GM19468 (cell line): ENCODE data around the gene DNASE1L2.
"Not testable (repeated sequence)": the region's sequence is repeated elsewhere in the genome, so short reads cannot be mapped to it uniquely, and the experiment has no call there.

Source experiments
- ATAC-seq: cut with Tn5 transposase; IDR thresholded peaks from one replicate; pipeline ENCODE4 v1.9.1; 2021; ENCODE audit warnings: mild to moderate bottlenecking, moderate library complexity, moderate number of reproducible peaks; ENCODE audit not compliant: unreplicated experiment; ENCODE audit errors: extremely low read depth

The DNASE1L2 gene

GRCh38 chr16:2237493-2238149, 1.4 kb downstream of the DNASE1L2 start:
- no peak for ATAC-seq

- ATAC-seq = no peak
Observed at GRCh38 chr16:2238150-2238837, 2.0 kb downstream of the DNASE1L2 start.

DNA sequence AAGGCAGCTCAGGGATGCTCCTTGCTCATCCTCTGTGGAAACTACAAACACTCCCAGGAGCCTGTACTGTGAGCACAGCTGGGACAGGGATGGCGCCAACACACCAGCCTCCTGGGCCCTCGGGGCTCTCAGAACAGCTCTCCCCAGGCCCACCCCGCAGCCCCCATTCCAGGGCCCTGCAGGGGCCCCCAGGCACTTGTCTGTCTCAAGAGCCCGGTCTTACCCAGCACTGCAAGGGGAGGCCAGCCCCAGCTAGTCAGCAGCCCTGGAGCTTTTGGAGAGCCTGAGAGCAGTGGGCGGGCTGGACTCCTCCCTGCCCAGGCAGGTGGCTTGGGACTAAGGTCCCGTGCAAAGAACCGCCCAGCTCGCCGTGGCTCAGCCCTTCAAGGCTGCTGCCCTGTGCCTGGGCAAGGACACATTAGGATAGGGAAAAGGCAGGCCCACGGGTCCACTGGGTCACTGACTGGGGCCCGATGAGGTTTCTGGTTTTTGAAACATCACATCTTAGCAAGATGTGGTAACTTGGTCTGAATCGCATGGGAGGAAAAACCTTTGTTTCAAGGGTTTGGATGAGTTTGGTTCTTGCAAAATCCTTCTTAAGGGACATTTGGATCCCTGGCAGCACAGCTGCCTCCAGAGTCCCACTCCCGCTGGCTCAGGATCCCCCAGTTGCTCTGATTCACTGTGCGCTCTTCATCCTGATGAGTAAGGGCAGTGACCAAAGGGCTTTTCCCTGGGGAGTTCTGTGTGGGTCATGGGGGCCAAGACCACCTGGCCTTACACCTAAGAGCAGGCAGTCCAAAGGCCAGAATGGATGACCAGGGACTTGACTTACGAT, 2.8 kb downstream of the DNASE1L2 start:
- ATAC-seq = no peak

DNA sequence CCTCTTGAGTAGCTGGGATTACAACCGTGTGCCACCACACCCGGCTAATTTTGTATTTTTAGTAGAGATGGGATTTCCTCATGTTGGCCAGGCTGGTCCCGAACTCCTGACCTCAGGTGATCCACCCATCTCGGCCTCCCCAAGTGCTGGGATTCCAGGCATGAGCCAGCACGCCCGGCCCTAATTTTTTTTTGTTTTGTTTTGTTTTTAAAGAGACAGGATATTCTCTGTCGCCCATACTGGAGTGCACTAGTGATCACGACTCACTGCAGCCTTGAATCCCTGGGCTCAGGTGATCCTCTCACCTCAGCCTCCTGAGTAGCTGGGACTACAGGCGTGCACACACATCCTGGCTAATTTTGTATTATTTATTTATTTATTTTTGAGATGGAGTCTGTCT, 4.1 kb downstream of the DNASE1L2 start:
- ATAC-seq = not testable (repeated sequence)

- ATAC-seq = no peak
Observed at GRCh38 chr16:2242598-2242997, 6.4 kb downstream of the DNASE1L2 start.

DNA sequence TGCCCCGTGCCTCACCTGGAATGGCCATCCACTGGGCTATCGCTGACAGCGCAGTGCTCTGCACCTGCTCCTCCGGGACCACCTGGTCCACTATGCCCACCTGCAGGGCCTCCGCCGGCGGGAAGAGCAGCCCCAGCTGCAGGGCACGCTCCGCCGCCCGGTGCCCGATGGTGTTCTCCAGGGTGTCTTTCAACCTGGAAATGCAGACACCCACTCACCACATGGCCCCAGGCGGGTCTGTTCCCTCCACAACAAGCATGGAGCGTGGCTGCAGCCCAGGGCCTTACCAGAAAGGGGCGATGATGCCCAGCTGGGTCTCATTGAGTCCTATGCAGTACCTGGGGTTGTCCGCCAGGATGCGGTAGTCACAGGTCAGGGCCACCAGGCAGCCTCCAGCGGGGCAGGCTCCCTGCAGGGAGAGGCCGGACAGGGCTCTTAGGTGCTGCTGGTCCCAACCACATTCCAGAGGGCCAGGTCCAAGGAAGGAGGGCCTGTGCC, 6.8 kb downstream of the DNASE1L2 start:
- no peak for ATAC-seq

GRCh38 chr16:2243781-2244180, 7.5 kb downstream of the DNASE1L2 start:
- no peak for ATAC-seq

GRCh38 chr16:2244301-2244700, 8.1 kb downstream of the DNASE1L2 start:
- no peak for ATAC-seq

- ATAC-seq = no peak
Observed at GRCh38 chr16:2244926-2245795, 8.9 kb downstream of the DNASE1L2 start.

DNA sequence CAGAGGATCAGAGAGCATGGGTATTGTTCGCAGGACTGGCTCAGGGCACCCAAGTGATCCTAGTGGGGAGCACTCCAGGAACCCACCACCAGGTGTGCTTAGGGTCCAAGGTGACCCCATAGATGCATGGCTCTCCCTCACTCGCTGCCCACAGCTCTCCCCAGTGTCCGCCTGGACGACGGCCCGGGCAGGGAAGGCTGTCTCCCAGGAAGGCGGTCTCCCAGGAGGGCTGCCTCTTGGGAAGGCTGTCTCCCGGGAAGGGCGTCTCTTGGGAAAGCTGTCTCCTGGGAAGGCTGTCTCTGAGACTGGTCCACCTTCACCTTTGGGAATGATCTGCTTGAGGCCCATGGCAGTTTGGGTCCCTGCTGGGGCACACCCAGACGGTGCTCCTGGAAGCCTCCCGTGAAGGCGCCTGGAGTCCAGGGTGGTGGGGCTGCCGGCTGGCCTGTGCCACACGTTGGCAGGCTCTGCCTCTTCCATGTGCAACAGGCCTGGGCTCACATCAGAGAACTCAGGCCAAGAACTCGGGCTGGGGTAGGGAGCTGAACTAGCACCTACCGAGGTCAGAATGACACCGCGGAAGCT, 10.1 kb downstream of the DNASE1L2 start:
- no peak for ATAC-seq

DNA sequence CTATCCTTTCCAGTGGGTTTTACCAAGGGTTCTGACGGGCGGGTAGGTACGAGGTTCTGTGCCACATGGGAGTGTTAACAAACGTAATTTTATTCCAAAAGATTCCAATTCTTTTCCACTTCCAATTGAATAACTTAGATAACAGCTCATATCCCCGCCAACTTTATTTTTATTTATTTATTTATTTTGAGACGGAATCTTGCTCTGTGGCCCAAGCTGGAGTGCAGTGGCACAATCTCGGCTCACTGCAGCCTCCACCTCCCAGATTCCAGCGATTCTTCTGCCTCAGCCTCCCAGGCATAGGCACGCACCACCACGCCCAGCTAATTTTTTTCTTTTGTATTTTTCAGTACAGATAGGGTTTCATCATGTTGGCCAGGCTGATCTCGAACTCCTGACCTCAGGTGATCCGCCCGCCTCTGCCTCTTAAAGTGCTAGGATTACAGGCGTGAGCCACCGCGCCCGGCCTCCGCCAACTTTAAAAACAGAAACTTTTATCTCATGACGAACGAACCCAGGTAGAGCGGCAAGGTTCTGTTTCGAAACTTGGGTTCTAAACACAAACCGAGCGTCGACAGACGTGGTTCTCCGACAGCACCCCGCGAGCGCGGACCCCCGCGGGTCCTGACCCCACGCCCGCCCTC, 14.5 kb downstream of the DNASE1L2 start:
- no peak for ATAC-seq

- ATAC-seq = peak; percentile 70
Observed at GRCh38 chr16:2251296-2252111, 15.3 kb downstream of the DNASE1L2 start, which contains the start of gene ECI1. ECI1 (minus strand) TSS chr16:2251587; CDS start chr16:2251566, 21 bp downstream.

DNA sequence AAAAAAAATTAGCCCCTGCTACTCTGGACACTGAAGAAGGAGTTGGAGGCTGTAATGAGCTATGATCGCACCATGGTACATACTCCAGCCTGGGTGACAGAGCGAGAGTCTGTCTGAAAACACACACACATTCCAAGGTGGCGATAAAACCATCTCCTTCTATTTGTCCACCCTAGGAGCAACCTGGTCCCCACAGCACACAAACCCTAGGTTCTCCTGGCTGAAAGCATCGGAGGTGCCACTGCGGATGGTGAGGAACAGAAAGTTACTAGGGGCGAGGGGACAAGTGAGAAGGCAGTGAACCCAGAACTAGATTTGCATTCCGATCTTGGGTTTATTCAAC, 16.5 kb downstream of the DNASE1L2 start:
- no peak for ATAC-seq

- no peak for ATAC-seq
Observed at GRCh38 chr16:2253293-2253692, 17.0 kb downstream of the DNASE1L2 start.

DNA sequence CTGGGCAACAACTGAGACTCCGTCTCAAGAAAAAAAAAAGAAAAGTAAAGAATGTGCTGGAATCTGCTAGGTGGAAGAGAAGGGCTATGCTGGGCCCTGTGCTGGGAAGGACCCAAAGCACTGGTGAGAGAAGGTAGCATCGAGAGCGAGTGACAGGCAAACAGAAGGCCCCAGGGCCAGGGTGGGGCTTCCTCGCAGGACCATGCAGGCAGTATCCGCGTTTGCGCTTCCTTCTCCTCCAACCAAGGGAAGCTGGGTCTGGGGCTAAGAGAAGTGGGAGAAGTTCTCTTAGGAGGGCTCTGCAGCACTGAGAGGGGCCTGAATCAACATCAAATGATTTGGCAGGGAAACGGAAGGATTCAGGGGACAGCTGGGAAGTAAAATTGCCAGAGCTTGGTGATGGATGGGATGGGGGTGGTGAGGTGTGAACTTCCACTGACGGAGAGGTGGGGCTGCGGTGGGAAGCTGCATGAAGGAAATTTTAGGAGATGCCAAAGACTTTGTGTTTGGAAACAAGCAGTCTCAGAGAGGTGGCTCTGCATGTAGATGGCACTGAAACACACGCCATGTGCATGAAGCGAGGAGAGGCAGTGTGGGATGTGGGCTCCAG, 20.4 kb downstream of the DNASE1L2 start:
- ATAC-seq = no peak

DNA sequence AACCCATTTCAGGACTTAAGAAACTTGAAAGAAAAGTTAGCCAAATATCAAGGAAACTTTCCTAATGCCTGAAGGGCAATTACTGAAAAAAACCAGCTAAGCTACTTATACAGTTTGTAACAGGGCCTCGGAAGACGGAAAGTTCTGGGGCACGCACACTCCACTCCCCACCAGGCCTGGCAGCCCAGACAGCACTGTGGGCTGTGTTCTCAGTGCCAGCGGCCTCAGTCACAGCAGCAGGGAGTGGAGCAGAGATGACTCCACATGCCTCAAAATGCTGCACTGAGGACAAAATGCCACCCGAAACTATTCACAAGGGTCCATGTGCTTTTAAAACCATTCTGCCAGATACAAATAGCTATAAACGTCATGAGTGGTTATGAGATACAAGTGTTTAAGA, 21.5 kb downstream of the DNASE1L2 start:
- ATAC-seq = no peak

DNA sequence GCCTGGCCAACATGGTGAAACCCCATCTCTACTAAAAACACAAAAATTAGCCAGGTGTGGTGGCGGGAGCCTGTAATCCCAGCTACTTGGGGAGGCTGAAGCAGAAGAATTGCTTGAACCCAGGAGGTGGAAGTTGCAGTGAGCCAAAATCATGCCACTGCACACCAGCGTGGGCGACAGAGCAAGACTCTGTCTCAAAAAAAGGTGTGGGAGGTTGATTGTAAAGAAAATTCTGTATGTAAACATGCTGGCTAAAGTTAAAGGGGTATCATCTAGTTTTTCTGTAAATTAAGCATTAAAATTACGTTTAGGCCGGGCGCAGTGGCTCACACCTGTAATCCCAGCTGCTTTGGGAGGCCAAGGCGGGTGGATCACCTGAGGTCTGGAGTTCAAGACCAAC, 22.3 kb downstream of the DNASE1L2 start:
- ATAC-seq = not testable (repeated sequence)

DNA sequence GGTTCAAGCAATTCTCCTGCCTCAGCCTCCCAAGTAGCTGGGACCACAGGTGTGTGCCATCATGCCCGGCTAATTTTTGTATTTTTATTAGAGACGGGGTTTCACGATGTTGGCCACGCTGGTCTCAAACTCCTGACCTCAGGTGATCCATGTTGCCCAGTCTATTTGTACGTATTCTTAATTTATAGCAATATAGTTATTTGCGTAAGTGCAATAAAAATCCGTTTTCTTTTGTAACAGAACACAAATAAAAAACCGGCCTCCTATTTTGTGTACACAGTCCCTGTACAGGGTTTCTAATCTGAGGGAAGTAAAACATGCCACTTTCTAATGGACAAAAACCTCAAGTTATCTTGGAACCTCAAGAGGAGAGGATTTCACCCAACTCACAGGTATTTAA, 24.0 kb downstream of the DNASE1L2 start:
- no peak for ATAC-seq
